Measurements from ENCODE around the gene ARG1. TPM values are rescaled to one million over a fixed set of nuclear protein-coding genes. Genes with fewer than 3 reads are reported as not detected.

The ARG1 gene
- total RNA-seq, 1 donor from 2014 or later, result 0.22 TPM

DNA sequence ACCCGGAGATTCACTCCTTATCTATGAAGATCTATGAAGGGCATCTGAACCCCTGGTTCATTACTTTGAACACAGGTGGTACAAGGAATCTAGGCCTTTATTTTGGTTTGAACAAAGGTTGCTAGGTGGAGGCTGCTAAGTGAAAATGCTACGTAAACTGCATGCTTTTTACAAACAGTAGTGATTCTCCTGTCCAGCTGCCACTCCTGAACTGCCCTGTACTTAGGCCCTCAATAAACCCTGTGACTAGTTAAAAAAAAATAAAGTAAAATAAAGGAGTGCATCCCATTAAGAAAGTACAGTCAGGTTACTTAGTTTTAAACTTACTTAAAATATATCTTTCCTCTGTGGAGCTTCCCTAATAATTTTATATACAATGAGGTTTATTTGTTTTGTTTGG is 27.7 kb upstream of the ARG1 start:
- Histone ChIP-seq H3K9me3 (replicated peaks) (peaks cover 5% of the 10 kb centered on the region), H3K36me3 (no peaks in the 10 kb centered on the region), H3K27ac (replicated peaks) (no peak overlapping the region), H3K4me3 (no peak overlapping the region), H3K4me1 (no peaks in the 10 kb centered on the region), H3K27me3 (ENCODE audit: low read depth) (no peaks in the 10 kb centered on the region)
- no peak for TF ChIP-seq CTCF (IDR thresholded peaks at IDR 0.05; ENCODE audit: borderline replicate concordance)
- intact Hi-C loops (cut with micrococcal nuclease), result no loop called here
- DNase-seq, result no peak

GRCh38 chr6:131547488-131547887 is 25.5 kb upstream of the ARG1 start:
- no peak overlapping the region for H3K4me3 ChIP-seq
- no peak for TF ChIP-seq CTCF (IDR thresholded peaks at IDR 0.05; ENCODE audit: borderline replicate concordance)
- H3K27me3 ChIP-seq (ENCODE audit: low read depth), result no peaks in the 10 kb centered on the region
- intact Hi-C loops (cut with micrococcal nuclease), result no loop called here
- peaks cover 5% of the 10 kb centered on the region for H3K9me3 ChIP-seq (replicated peaks)
- no peaks in the 10 kb centered on the region for H3K4me1 ChIP-seq
- no peaks in the 10 kb centered on the region for H3K36me3 ChIP-seq
- no peak for DNase-seq
- no peak overlapping the region for H3K27ac ChIP-seq (replicated peaks)

- DNase-seq, result no peak
- H3K36me3 ChIP-seq, result no peaks in the 10 kb centered on the region
- intact Hi-C loops (cut with micrococcal nuclease), result no loop called here
Measured at GRCh38 chr6:131548441-131548840, 24.6 kb upstream of the ARG1 start.

GRCh38 chr6:131549811-131550210 is 23.2 kb upstream of the ARG1 start:
- DNase-seq, result no peak
- H3K27me3 ChIP-seq (ENCODE audit: low read depth), result no peaks in the 10 kb centered on the region
- intact Hi-C loops (cut with micrococcal nuclease), result no loop called here
- H3K4me3 ChIP-seq, result no peak overlapping the region
- no peaks in the 10 kb centered on the region for H3K9me3 ChIP-seq (replicated peaks)
- TF ChIP-seq CTCF (IDR thresholded peaks at IDR 0.05; ENCODE audit: borderline replicate concordance), result no peak
- no peaks in the 10 kb centered on the region for H3K36me3 ChIP-seq
- no peak overlapping the region for H3K27ac ChIP-seq (replicated peaks)
- H3K4me1 ChIP-seq, result no peaks in the 10 kb centered on the region

More at GRCh38 chr6:131548441-131548840, 24.6 kb upstream of the ARG1 start:
- Histone ChIP-seq H3K27ac (replicated peaks) (no peak overlapping the region), H3K9me3 (replicated peaks) (peaks cover 1% of the 10 kb centered on the region), H3K27me3 (ENCODE audit: low read depth) (no peaks in the 10 kb centered on the region), H3K4me3 (no peak overlapping the region), H3K4me1 (no peaks in the 10 kb centered on the region)
- TF ChIP-seq CTCF (IDR thresholded peaks at IDR 0.05; ENCODE audit: borderline replicate concordance), result no peak

- TF ChIP-seq CTCF (IDR thresholded peaks at IDR 0.05; ENCODE audit: borderline replicate concordance), result no peak
Measured at GRCh38 chr6:131551902-131552301, 21.1 kb upstream of the ARG1 start.

DNA sequence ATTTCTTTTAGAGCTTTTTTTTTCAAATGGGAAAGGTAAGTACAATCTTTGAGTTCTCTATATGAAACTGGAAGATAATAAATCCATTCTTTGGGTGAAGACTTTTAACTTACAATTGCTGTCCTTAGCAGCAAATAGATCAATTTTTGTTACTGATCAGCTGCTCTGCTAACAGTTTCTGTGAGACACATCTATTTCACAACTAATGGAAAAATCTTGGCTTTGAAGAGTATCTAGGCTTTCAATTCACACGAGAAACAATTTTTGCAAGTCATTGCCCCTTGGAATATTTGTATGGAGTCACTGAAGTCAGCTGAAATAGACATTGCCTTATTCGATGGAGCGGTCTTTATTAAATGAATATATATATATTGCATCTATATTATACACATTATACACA is 20.5 kb upstream of the ARG1 start:
- no peak for DNase-seq
- intact Hi-C loops (cut with micrococcal nuclease), result no loop called here
- no peaks in the 10 kb centered on the region for H3K9me3 ChIP-seq (replicated peaks)

More at GRCh38 chr6:131551902-131552301, 21.1 kb upstream of the ARG1 start:
- H3K27me3 ChIP-seq (ENCODE audit: low read depth), result no peaks in the 10 kb centered on the region
- H3K4me3 ChIP-seq, result no peak overlapping the region
- H3K9me3 ChIP-seq (replicated peaks), result no peaks in the 10 kb centered on the region
- no peak overlapping the region for H3K27ac ChIP-seq (replicated peaks)
- no peak for DNase-seq
- no peaks in the 10 kb centered on the region for H3K36me3 ChIP-seq
- intact Hi-C loops (cut with micrococcal nuclease), result no loop called here
- no peaks in the 10 kb centered on the region for H3K4me1 ChIP-seq

More for the DNA sequence above, 20.5 kb upstream of the ARG1 start:
- no peak overlapping the region for H3K27ac ChIP-seq (replicated peaks)
- TF ChIP-seq CTCF (IDR thresholded peaks at IDR 0.05; ENCODE audit: borderline replicate concordance), result no peak
- H3K4me3 ChIP-seq, result no peak overlapping the region
- H3K27me3 ChIP-seq (ENCODE audit: low read depth), result no peaks in the 10 kb centered on the region
- no peaks in the 10 kb centered on the region for H3K36me3 ChIP-seq
- no peaks in the 10 kb centered on the region for H3K4me1 ChIP-seq

Data from left ventricle myocardium inferior (tissue), 1 donor.